HG02852 (cell line): ENCODE data around the gene WFIKKN2.

Source experiments
- ATAC-seq: cut with Tn5 transposase; IDR thresholded peaks from one replicate; pipeline ENCODE4 v1.9.1; 2021; ENCODE audit warnings: mild to moderate bottlenecking, moderate library complexity; ENCODE audit not compliant: unreplicated experiment

Gene WFIKKN2

DNA sequence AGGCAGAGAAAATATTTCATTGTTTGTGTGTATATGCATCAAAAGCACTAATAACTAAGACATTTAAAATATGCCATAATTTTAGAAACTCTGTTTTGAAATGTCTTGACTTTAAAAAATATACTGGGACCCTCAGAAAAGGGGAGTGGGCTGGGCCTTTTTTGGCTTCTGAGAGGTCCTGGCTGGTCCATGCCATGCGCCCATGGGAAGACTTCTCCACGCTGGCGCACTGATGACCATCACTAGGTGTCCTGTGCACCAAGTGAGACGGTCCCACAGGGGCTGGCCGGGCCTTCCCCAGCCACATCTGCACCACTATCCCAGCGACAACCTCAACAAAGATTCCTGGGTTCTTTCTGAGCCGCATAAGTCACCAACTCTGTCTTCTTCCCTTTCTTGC, 27.0 kb upstream of the WFIKKN2 start:
- ATAC-seq, result no peak

DNA sequence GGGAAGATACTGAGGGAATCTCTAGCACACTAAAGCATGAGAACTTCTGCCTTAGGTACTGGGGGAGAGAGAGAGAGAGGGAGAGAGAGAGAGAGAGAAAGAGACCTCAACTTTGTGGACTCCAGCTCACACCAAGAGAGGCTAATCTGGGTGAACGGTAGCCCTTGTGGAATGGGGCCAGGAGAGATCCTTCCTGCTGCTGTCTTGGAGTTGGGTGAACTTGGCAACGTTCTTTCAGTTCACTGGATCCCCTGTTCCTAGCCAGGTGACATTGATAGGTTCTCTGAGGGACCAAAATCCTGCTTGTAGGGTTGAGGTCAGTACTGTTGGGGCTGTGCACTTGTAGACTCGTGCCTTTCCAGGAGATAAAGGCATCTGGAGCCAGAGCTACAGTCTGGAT, 26.5 kb upstream of the WFIKKN2 start:
- ATAC-seq, result no peak

DNA sequence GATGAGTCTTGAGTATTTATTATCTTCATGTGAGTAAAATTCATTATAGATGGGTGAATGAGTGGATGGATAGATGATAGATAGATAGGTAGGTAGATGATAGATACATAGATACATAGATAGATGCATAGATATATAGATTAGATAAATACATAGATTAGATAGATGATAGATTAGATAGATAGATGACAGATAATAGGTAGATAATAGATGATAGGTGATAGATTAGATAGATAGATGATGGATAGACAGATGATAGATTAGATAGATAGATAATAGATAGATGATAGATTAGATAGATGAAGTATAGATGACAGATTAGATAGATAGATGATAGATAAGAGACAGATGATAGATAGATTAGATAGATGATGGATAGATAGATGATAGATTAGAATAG, 21.8 kb upstream of the WFIKKN2 start:
- ATAC-seq, result no peak

DNA sequence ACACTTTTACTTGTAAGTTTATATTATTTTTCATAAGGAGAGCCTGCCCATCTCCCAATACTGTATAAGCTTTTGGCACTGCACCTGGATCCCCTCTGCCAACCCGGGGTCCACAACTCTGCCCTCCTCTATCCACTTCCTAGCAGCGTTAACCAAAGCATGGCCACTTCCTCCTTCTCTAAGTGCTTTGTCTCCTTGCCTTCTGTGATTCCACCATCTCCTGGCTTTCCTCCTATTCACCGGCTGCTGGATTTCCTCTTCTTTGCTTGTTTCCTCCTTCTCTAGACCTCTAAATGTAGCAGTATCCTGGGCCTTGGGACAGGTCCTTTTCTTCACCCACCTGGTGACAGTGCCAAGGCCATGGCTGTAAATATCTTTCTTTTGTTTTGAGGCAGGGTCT, 20.0 kb upstream of the WFIKKN2 start:
- ATAC-seq, result no peak

DNA sequence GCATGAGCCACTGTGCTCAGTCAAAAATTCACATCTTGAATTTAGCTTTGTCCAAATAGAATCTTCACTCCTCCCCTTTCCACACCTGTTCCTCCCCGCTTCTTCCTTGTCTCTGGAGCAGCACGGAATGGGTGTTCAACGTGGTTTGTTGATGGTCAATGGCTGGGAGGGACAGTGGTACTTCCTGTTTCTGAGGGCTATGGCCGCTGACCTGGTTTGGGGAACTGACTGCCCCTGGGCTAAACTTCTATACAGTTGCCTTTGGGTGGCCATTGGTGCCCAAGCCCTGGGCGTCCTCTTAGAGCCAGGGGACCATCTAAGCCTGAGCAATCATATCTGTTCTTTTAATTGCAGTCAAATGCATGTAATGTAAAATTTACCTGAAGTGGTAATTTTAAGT, 19.1 kb upstream of the WFIKKN2 start:
- no peak for ATAC-seq

DNA sequence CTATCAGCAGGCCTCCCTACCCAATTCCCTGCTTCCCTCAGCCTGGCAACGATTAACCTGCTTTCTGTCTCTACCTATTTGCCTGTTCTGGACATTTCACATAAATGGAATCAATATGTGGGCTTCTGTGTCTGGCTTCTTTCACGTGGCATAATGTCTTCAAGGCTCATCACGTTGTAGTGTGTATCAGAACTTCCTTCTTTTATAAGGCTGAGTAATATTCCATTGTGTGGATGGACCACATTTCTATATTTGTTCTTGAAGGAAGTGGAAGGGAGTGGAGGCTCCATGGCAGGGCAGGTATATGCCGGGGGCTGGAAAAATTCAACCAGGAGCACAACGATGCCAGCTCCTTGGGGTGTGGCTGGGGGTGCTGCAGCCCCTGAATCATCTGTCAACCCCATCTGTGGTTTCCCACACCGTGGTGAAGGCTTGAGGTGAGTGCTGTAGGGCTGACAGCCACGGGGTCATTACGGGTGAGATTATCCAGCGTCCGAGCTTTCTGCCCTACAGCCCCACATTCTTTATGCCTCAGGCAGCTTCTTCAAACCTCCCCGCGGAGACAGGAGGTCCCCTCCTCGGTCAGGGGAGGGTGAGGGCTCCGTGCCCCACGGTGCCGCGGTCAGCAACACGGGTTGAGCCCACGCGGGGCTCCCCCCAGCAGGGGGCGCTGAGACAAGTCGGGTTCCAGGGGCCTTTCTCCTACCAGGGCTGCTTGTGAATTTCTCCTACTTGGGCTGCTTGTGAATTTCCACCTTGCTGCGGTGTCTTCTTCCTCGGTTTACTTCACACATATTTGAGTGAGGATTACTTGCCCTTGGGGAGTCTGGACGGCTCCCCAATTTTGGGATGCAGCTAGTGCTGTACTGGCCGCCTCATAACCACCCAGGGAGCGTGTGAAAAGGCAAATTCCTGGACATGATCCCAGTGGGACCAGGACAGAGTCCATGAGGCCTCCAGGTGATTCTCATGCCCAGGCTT, 18.3 kb upstream of the WFIKKN2 start:
- ATAC-seq, result no peak

DNA sequence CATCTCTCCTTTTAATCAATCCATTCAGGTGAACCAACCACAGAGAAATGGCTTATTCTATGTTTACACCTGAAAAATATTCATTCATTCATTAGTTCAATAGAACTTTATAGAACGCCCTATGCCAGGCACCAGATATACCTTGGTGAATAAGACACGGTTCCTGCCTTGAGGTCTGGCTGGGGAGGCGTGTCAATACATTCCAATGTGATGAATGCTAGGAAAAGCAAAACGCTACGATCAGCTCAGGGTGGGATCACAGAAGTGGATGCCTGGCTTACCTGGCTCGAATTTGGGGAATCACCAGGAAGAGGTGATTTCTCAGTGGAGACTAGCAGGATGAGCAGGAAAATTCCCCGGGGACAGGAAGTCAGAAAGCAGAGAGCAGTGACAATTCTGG, 17.5 kb upstream of the WFIKKN2 start:
- no peak for ATAC-seq

DNA sequence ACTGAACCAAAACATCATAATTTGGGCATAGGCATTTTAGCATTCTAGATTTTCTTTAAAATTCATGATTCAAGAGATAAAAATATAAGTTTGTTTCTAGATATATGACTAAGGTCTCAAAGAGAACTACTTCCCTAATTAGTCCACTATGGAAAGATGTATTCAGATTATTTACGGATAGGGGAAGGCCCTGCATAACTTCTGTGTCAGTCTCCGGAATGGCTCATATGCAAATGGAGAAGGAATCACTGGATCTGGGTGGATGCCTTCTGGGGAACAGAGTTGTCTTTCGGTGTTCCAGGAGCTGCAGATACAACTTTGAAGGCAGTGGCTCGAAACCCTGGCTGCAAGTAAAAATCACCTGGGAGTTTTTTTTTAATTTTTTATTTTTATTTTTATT, 17.1 kb upstream of the WFIKKN2 start:
- no peak for ATAC-seq

DNA sequence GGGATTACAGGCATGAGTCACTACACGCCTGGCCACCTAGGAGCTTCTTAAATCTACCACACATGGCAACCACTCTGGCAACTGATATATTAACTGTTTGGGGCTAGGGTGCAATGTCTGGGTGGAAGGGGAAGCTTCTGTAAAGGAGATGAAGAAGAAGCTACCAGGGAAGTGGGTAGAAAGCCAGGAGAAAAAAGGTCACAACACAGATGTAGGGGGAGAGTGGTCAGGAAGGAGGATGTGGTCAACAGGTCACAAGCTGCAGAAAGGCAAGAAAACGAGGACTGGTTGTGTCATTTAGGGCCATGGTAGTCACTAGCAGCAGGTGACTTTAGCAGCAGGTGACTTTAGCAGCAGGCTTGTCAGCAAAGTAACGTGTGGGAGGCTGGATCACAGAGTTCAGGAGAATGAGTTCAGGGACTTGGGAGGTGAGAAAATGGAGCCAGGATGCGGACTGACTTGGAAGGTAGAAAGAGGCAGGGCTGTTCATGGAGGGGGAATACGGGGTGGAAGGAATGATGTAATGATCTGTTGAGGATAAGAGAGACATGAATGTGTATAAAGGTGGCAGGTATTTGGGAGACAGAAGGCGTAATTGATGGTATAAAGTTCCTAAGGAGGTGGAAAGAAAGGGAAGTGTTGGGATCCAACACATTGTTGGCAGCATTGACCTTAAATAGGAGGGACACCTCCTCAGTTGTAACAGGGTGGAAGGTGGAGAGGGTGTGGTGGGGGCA, 16.3 kb upstream of the WFIKKN2 start:
- no peak for ATAC-seq

DNA sequence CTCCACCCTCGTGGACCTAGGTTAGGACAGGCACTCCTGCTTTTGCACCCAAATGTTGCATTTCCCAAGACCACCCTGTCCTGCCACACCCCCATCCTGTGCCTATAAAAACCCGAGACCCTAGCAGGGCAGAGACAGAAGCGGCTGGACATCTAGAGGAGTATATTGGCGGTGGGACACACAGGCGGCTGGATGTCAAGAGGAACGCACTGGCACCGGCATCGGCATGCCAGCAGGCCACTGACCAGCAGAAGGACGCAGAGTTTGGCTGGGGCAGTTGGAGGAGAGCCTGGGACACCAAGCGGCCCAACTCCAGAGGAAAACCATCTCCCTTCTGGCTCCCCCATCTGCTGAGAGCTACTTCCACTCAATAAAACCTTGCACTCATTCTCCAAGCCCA, 14.7 kb upstream of the WFIKKN2 start:
- ATAC-seq, result no peak

DNA sequence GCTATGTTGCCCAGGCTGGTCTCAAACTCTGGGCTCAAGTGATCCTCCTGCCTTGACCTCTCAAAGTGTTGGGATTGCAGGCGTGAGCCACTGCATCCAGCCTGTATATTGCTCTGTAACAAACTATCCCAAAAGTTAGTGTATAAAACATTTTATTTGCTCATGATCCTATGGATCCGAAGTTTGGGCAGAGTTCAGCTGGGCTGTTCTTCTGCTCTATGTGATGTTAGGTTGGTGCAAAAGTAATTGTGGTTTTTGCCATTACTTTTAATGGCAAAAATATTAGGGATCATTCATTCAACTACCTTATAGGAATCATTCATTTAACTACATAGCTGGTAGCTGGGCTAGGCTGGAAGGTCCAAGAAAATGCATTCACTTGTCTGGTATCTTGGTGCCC, 12.8 kb upstream of the WFIKKN2 start:
- ATAC-seq, result no peak

DNA sequence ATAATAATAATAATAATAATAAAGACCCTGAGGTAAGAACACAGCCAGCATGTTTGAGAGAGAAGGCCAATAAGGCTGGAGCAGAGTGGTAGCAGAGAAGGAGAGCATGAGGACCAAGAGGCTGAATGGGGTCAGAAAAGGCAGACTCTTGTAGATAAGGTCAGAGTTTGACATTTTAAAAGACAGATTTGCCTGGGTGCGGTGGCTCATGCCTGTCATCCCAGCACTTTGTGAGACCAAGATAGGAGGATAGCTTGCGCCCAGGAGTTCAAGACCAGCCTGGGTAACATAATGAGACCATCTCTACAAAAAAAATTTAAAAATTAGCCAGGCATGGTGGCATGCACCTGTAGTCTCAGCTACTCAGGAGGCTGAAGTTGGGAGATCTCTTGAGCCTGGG, 11.0 kb upstream of the WFIKKN2 start:
- no peak for ATAC-seq

DNA sequence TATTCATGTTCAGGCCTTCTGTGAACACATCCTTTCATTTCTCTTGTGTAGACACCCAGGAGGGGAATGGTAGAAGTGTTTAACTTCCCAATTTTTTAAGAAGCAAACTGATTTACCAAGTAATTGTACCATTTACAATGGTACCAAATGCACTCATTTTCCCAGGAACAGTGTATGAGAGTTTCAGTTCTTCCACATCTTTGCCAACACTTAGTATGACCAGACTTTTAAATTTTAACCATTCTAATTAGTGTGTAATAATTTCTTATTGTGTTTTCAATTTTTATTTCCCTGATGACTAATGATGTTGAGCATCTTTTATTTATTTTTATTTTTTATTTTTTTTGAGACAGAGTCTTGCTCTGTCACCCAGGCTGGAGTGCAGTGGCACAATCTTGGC, 10.2 kb upstream of the WFIKKN2 start:
- no peak for ATAC-seq

DNA sequence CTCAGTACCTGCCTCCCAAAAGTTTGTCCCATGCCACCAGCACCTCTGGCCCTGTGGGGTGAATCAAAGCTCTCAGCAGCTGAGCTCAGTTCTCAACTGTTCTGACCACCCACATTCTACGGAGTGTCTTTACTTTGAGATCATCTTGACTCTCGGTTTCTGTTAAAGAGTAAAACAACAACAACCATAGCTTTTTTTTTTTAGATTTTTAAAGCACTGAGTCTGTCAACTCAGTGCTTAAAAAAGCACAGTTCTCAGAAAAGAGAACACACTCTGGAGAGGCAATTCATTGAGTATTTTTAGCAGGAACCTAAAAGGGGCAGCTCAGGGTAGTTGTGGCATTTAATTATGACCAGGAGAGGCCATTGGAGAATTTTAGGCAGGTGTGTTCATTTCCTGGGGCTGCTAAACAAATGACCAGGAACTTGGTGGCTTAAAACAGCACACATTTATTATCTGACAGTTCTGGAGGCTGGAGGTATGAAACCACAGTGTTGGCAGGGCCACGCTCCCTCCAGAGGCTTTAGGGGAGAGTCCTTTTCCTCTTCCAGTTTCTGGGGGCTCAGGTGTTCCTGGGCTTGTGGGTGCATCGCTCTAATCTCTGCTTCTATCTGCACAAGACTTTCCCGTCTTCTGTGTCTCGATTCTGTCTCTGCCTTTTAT, 6.7 kb upstream of the WFIKKN2 start:
- peak; percentile 88 for ATAC-seq

DNA sequence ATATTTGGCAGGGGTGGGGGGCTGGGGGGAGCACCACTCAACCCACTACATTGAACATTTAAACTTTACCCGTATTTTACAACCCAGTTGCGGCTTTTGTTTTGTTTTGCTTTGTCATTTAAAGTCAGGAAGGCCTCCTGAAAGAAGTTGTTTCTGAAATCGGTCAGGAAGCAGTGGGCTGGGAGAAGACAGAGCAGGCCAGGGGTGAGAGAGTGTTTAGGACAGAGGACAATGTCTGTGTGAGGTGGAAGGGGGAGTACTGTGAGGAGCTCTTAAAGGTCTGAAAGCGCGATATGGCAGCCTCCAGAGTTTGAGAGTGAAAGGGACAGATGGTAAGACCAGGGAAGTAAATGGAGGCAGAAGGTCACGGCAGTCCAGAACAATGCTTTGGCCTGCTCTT, 6.1 kb upstream of the WFIKKN2 start:
- ATAC-seq, result no peak

DNA sequence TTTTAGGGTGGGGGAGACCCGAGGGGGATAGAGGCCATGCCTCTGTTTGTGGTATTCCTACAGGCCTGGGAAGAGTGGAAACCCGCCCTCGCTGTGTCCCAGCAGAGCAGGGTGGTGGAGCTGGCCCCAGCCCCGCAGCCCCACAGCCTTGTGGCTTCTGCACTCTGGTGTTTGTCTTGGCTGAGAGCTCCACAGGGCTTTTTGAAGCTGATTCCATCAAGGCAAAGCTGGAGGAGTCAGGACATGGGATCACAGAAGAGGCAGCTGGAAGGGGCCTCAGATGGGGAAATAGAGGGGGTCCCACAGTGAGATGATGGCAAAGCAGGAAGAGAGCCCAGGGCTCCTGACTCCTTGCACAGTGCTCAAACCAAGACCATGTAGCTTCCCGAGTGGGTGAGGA, 5.0 kb upstream of the WFIKKN2 start:
- no peak for ATAC-seq

DNA sequence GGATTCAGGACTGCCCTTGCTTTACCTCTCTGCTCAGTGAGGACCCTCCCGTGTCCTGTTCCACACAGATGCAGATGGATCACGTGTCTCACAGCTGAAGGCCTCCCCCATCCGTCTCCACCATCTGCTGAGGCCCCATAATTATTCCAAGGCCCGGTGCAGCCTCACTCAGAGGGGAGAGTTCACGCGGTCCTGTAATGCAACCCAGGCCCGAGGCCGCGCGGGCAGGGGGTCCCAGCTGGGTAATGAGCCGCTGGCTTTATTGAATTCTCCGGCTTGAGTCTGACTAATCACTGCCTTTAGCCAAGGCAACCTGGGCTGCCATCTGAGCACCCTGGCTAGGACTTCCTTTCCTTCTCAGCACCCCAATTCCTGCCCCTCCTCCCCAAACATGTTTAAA, 4.4 kb upstream of the WFIKKN2 start:
- ATAC-seq, result no peak

DNA sequence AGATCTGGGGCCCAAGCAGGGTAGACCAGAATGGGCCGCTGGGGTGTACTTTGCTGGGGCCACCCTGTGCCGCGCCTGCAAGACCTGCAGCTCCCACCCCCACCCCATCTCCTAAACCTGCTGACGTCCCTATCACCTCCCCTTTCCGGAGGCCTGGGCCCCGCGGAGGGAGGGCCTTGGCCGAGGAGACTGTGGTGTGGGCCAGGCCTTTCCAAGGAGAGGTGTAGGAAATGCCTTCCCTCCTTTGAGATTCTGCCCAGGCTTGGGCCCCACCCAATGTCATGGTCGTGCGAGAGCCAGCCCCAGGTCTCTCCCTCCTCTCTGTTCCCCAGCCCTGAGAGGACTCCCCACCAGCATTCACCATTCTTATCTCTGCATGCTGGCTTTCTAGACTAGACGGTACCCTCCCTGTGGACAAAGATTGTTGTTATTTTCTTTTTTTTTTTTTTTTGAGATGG, 3.9 kb upstream of the WFIKKN2 start:
- no peak for ATAC-seq

DNA sequence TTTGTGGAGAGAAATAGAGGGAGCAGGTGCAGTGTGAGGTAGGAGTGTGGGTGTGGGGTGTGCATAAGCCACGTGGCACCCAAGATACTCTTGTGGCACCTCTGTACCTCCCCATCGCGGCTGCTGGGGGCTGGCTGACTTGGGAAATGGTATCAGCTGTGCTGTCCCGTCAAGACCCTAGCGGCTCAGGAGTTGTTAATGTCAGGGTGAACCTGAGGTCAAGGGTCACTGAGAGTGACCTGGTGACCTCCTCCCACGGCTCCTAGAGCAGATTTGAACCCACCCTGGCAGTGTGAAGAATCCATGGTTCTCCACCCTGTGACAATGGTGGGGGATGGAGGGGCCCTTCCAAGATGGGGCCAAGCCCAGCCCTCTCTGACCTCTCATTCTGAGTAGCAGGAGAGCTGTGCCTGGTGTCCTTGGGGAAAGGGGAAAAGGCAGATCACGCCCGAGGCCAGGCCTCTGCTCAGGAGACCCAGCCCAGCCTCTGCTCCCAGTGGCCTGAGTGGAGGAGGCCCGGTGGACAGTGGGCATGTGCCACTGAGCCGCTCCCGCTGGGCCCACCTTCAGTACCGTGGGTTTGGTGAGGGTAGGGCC, 3.0 kb upstream of the WFIKKN2 start:
- ATAC-seq, result no peak

DNA sequence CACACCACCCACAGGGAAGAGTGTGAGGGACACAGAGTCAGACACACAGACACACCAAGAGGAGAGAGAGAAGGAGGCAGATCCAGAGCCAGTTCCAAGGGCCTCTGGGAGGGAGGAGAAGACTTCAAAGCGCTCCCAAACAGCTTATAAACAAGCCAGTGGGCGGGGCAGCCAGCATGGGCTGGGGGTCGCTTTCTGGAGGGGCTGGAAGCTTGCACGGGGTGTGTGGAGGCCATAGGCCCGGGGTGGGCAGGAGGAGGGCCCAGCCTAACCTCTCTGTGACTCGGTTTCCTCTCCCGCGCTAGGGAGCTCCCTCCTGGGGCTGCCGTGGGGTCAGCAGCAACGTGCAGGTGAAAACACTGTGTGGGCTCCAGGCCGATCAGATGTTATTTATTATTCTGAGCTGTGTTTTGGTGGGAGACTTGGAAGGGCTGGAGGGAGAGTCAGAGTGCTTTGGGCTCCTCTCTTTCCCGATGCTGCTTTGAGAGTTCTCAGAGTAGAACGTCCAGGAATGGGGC, 2.5 kb upstream of the WFIKKN2 start:
- no peak for ATAC-seq
